GM13977 (cell line): ENCODE data around the gene CBX7.

Experiments used
- DNase-seq: peaks from one replicate; pipeline ENCODE4 v3.0.0; 2012; ENCODE audit warnings: low spot score
- in situ Hi-C: fragments of 300-500 bp; cut with MboI; formaldehyde crosslinking; loops from one replicate; pipeline ENCODE4 v1.12.0; 2022; ENCODE audit warnings: low sequenced_read_pairs, low pct_unique_long_range_greater_than_20kb, mixed read lengths, inconsistent platforms; ENCODE audit not compliant: unreplicated experiment
- TF ChIP-seq, protein P1 (sequence below): IDR thresholded peaks from 2 replicates; pipeline ENCODE4 v1.5.1; 2012; ENCODE audit warnings: mild to moderate bottlenecking, control low read depth; ENCODE audit not compliant: insufficient read depth; ENCODE audit errors: extremely low read depth, missing control alignments

CBX7 gene

GRCh38 chr22:39125622-39126021 is 26.9 kb downstream of the CBX7 start:
- in situ Hi-C loops, result loop anchor here (10.0 kb wide), 1 partner anchor 121 kb away; no protein-coding TSS in a partner anchor
- TF ChIP-seq, protein P1, sequence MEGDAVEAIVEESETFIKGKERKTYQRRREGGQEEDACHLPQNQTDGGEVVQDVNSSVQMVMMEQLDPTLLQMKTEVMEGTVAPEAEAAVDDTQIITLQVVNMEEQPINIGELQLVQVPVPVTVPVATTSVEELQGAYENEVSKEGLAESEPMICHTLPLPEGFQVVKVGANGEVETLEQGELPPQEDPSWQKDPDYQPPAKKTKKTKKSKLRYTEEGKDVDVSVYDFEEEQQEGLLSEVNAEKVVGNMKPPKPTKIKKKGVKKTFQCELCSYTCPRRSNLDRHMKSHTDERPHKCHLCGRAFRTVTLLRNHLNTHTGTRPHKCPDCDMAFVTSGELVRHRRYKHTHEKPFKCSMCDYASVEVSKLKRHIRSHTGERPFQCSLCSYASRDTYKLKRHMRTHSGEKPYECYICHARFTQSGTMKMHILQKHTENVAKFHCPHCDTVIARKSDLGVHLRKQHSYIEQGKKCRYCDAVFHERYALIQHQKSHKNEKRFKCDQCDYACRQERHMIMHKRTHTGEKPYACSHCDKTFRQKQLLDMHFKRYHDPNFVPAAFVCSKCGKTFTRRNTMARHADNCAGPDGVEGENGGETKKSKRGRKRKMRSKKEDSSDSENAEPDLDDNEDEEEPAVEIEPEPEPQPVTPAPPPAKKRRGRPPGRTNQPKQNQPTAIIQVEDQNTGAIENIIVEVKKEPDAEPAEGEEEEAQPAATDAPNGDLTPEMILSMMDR, result no peak
- DNase-seq, result no peak

- TF ChIP-seq, protein P1, result no peak
- in situ Hi-C loops, result loop anchor here (10.0 kb wide), 1 partner anchor 119 kb away; no protein-coding TSS in a partner anchor
- peak; percentile 12 for DNase-seq
These were observed 28.5 kb downstream of the CBX7 start for GRCh38 chr22:39123751-39124581.

DNA sequence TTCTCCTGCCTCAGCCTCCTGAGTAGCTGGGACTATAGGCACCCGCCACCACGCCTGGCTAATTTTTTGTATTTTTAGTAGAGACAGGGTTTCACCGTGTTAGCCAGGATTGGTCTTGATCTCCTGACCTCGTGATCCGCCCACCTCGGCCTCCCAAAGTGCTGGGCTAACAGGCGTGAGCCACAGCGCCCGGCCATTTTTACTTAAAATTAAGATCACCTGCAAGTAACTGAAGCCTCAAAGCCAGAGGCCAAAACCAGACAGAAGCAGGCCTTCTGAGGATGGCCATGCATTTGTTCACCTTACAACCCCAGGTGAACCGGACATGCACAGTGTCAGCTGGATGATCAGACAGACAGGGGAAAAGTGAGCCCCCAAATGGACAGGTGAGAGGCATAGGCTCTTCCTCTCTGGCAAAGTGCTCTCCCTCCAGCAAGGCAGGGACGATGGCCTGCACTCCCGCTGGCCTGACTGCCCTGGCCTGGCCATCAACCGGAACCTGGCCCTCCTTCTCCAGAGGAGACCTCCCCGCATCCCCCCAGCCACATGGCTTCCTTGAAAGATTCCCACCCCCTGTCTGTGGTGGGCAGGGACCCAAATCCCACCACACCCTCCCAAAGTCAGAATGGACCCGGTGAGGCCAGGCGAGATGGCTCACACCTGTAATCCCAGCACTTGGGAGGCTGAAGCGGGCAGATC is 29.6 kb downstream of the CBX7 start:
- peak; percentile 9 for DNase-seq
- in situ Hi-C loops, result loop anchor here (10.0 kb wide), 1 partner anchor 118 kb away; no protein-coding TSS in a partner anchor

GRCh38 chr22:39120983-39121382 is 31.5 kb downstream of the CBX7 start:
- in situ Hi-C loops, result loop anchor here (10.0 kb wide), 1 partner anchor 116 kb away; no protein-coding TSS in a partner anchor
- TF ChIP-seq, protein P1, result no peak
- no peak for DNase-seq

More for the DNA sequence above, 29.6 kb downstream of the CBX7 start:
- TF ChIP-seq, protein P1, result no peak

GRCh38 chr22:39117585-39118191 is 34.8 kb downstream of the CBX7 start:
- peak; percentile 78 for DNase-seq
- TF ChIP-seq, protein P1, result peak; percentile 76
- in situ Hi-C loops, result no loop called here

DNA sequence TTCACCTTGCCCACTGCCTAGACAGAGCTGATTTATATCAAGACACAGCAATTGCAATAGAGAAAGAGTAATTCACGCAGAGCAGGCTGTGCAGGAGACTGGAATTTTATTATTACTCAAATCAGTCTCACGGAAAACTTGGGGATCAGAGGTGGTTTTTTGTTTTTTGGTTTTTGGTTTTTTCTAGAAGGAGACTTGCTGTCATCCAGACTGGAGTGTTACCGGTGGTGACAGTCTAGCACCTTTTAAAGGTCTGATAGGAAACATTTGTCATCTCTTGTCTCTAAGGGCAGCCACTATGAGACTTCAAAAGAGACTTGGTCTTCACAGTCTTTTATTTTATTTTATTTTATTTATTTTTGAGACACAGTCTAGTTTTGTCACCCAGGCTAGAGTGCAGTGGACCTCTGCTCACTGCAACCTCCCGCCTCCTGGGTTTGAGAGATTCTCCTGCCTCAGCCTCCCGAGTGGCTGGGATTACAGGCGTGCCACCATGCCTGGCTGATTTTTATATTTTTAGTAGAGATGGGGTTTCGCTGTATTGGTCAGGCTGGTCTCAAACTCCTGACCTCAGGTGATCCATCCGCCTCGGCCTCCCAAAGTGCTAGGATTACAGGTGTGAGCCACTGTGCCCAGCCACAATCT is 36.4 kb downstream of the CBX7 start:
- in situ Hi-C loops, result no loop called here
- TF ChIP-seq, protein P1, result no peak
- no peak for DNase-seq
